GM19452 (cell line): ENCODE results near the gene MAPK14.
"Not testable (repeated sequence)": the region's sequence is repeated elsewhere in the genome, so short reads cannot be mapped to it uniquely, and the experiment has no call there.

Experiments
- ATAC-seq: cut with Tn5 transposase; IDR thresholded peaks from one replicate; pipeline ENCODE4 v1.9.1; 2021; ENCODE audit not compliant: unreplicated experiment

MAPK14 gene

GRCh38 chr6:36068012-36068392 is 40.4 kb downstream of the MAPK14 start:
- ATAC-seq = no peak

GRCh38 chr6:36068586-36068985 is 41.0 kb downstream of the MAPK14 start:
- ATAC-seq = no peak

DNA sequence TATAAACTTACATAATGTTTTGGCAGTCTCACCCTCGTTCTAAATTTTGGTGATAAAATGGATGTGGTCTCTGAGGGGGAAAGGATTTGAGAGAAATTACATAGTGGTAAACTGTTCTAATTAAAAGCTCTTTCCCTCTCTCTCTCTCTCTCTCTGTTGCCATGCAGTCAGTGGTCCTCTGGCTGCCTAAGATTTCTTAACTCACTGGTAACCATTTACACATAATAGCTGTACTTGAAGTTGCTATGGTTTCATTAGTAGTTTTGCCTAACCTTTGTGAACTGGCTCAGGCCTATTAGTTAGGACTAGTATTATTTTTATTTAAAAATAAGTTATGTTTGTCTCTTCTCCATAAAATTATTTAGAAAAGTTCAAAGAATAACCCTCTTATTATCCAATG is 42.0 kb downstream of the MAPK14 start:
- no peak for ATAC-seq

- no peak for ATAC-seq
These were observed 42.6 kb downstream of the MAPK14 start for GRCh38 chr6:36070252-36070651.

DNA sequence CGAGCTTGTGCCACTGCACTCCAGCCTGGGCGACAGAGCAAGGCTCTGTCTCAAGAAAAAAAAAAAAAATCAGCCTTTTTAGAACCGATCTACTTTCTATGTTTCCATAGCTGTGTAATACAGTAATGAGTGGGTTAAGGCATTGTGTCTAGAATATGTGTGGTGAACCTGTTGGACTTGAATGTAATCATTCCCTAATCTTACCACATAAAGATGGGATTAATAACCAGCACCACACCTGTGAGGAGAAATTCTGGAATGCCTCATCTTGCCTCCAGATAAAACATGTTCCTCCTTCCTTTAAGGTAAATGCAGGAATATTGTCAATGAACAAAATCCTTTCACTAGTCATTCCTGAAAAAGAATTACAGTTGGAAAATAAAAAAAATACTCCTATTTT is 43.7 kb downstream of the MAPK14 start:
- no peak for ATAC-seq

GRCh38 chr6:36071714-36072113 is 44.1 kb downstream of the MAPK14 start:
- no peak for ATAC-seq

DNA sequence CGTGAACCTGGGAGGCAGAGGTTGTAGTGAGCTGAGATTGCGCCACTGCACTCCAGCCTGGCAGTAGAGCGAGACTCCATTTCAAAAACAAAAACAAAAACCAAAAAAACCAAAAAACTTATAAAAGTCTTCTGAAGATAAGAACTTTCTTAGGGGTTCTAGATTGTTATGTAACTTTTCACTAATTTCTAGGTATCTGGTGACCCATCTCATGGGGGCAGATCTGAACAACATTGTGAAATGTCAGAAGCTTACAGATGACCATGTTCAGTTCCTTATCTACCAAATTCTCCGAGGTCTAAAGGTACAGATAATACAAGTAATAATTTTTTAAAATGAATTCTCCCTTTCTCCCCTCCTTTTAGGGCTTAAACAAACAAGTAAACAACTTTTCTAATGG is 45.1 kb downstream of the MAPK14 start:
- ATAC-seq = no peak

DNA sequence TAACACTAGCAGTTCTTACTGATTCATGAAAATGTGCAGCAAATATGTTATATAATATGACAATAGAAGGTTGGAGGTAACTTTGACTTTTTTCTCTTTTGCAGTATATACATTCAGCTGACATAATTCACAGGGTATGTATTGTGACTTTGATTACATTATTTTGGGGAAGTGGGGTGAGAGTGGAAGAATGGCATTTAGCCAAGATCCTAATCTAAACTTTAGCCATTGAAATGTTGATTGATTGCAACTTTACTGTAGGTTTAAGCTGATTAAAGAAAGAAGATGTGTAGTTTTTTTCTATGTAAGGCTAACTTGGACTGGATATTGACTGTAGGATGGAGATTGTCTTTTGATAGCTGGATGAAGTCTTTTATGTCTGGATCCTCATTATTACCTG is 46.0 kb downstream of the MAPK14 start:
- no peak for ATAC-seq

DNA sequence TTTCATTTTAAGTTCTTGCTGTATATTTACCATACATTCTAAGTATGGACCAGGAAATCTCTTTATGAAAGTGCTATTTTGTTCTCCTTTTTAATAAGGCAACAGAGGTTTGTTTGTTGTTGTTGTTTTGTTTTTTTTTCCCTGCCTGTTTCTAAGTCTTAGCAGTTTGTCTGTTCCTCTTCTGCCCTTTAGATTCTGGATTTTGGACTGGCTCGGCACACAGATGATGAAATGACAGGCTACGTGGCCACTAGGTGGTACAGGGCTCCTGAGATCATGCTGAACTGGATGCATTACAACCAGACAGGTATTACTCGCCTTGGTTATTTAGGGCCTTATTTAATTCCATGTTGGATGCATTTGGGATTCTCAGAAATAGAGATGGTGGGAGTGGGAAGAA is 48.0 kb downstream of the MAPK14 start:
- no peak for ATAC-seq

- no peak for ATAC-seq
These were observed 48.8 kb downstream of the MAPK14 start for GRCh38 chr6:36076178-36077063.

DNA sequence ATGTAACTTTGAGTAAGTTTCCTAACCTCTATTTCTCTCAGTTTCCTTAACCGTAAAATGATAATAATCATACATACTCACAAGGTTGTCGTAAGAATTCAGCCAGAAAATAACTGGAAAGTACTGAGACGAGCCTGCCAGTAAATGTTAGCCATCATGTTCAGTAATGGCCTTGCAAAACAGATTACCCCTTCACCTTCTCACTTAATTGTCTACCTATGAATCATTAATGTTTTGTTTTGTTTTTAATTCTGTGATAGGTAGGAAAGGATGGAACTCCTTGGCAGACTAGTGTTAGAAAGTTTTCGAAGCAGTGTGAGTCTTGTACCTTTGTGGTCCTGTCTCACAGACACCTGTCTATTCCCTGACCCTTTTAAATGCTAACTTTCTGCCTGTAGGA is 50.6 kb downstream of the MAPK14 start:
- no peak for ATAC-seq

DNA sequence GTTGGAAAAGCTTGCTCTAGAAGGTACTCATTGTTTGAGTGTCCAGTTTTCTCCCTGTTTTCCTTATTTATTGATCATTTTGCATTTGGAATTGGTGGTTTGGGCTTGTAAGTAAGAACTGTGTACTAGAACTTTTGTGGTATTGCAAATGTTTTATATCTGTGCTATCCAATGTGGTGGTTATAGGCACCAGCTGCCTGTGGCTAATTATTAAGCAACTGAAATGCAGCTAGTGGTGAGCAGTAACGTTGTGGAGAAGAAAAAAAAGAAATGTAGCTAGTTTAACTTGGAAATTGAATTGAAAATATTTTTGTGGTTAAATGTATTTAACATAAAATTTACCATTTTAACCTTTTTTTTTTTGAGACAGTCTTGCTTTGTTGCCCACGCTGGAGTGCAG is 52.0 kb downstream of the MAPK14 start:
- ATAC-seq = no peak

- ATAC-seq = no peak
These were observed 54.7 kb downstream of the MAPK14 start for GRCh38 chr6:36082318-36082717.

- ATAC-seq = no peak
These were observed 55.8 kb downstream of the MAPK14 start for GRCh38 chr6:36083446-36083845.

GRCh38 chr6:36088204-36088603 is 60.6 kb downstream of the MAPK14 start:
- not testable (repeated sequence) for ATAC-seq

GRCh38 chr6:36089048-36089447 is 61.4 kb downstream of the MAPK14 start:
- no peak for ATAC-seq

- ATAC-seq = no peak
These were observed 66.6 kb downstream of the MAPK14 start for GRCh38 chr6:36094238-36094637.

DNA sequence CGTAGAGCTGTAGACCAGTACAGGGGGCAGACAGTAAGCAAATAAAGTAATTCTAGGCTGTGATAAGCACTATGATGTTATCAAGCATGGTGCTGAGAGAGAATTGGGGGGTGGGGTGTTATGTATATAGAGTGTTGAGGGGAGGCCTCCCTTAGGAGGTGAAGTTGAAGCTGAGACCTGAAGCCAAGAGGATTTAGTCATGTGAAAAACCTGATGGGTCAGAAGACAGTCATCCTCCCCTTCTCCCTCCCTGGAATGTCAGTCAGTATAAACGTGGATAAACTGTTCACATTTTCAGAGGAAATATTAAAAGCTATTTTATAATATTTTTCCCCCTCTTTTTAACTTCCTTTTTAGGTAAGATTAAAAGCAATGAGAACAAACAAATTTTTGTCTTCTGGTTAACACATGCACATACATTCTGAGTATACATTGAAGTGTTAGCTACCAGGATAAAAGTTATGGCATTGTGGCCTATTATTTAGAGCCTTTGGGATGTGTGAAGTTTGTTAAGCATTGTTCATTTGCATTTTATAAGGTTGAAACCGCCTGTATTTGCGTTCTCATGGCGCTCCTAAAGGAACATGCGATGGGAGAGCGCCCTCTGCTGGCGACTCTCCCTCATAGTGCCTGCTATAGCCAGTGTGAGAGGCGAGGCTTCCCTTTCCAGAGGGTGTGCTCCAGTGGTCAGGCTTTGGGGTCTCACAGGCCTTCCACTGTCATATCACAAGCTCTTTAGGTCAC is 67.3 kb downstream of the MAPK14 start:
- no peak for ATAC-seq

DNA sequence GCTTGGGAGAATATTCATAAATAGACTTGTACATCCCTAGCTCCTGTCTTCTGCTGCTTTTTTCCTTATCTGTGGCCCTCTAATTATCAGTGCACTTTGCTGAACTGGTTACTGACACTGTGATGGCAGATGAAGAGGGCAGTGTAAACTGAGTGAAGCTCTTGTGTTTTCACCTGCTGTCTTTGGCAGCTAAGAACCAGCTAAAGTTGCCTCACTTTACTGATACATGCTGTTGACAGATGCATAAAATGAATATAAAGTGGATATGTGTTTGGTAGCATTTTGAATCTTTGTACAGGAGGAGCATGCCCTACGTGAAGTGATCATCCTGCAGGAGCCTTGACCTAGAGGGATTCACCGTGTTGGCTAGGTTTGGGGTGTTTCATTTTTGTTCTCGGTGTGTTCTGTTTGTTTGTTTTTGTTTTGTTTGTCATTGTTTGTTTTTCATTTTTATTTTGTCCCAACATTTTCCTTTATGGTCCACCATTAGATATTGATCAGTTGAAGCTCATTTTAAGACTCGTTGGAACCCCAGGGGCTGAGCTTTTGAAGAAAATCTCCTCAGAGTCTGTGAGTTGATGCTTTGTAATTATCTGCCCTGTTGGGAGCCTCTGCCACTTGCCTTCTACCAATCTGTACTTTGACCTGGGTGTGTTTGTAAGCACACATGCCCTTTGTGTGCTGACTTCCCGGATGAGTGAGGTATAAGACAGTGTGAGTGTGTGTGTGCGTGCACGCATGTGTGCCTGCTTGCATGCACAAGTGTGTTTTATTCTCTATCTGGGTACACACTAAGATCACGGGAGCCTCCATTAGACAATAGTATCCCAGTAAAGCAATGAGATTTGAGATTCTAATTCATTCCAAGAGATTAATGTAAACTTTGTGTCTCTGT is 68.1 kb downstream of the MAPK14 start:
- ATAC-seq = no peak

DNA sequence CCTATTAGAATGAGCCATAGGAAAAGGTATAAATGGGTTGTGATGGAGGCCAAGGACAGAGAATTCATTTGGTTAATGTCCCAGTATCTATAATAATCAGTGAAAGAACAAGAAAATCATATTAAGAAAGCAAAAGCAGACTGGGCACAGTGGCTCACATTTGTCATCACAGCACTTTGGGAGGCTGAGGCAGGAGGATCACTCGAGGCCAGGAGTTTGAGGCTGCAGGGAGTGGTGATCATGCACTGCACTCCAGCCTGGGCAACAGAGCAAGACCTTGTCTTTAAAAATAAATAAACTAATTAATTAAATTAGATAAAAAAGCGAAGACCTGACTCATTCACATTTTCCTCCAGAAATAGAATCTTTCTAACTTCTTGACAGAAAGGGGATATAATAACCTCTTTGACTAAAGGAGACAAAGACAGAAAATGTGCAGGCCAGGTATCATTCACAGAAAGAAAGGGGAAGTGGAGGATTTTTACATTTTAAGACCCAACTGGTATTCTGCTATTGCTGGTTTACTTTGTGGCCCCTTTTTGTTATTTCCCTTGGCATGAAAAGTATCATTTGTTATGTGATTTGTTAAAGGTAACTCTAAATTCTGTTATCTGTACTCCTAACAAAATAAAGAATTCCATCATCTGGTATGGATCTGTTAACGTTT is 70.8 kb downstream of the MAPK14 start:
- ATAC-seq = no peak
